Measurements from ENCODE around the gene HOXC9.

GRCh38 chr12:54004841-54005530 is 5.0 kb downstream of the HOXC9 start:
- no peak for TF ChIP-seq CTCF (IDR thresholded peaks at IDR 0.05)
- no peak for TF ChIP-seq POLR2A (IDR thresholded peaks at IDR 0.05)
